Activated CD8-positive, alpha-beta memory T cell treated with anti-CD3 and anti-CD28 coated beads, Interleukin-2, amount 50 U/mL, for 1 hour (primary cell): ENCODE data around the gene DCUN1D4.
"Not testable (repeated sequence)": the region's sequence is repeated elsewhere in the genome, so short reads cannot be mapped to it uniquely, and the experiment has no call there.

Experiments used
- DNase-seq: peaks from one replicate; pipeline ENCODE4 v3.0.0-alpha.2; 2020; ENCODE audit errors: extremely low read depth

Gene DCUN1D4

DNA sequence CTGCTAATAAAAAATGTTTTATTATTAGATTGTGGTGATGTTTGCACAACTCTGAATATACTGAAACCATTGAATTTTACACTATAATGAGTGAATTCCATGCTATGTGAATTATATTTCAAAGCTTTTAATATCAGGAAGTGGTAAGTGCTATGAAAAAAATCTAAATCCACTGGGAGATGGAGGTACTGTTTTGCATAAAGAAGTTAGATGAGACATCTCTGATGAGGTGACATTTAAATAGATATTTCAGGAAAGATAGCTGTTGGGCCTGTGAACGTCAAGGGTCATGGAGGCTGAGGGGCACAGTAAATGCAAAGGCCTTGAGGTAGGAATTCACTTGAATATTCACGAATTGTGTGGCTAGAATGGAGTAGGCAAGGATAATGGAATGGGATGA is 12.3 kb downstream of the DCUN1D4 start:
- DNase-seq, result no peak

DNA sequence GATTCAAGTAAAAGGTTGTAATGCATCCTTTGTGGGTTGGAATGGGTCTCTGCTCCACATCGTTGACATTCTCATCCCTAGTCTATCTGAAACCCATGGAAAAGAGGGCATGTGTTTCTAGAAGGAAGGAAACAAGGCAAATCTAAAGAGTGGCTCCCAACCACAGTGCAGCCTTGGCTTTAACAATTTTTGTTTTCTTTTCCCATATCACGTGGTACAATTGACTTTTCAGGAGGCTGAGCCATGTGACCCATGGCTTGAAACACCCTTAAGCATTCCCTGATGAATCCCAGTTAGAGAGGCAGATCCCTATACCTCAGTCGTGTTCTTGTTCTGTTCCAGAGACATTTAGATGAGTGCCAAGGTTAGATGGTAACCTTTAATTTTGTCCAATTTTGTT is 12.8 kb downstream of the DCUN1D4 start:
- DNase-seq, result no peak

DNA sequence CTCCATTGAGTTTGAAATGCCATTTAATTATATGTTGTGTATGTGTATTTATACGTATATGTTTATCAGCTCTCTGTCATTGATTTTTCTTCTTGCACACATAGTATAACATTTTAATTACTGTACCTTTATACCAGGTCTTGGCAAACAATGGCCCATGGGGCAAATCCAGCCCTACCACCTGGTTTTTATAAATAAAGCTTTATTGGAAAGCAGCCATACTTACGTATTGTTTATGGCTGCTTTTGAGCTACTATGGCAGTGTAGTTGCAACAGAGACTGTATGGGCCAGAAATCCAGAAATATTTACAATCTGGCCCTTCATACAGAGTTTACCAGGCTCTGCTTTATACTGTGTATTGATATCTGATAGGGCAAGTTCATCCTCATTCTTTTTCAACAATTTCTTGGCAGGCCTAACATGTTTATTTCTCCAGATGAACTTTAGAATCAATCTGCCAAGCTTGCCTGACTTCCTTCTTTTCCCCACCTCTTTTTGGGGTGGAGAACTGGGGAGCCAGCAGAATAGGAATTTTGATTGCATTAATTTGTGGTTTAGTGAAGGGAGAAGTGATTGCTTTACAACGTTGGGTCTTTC is 15.8 kb downstream of the DCUN1D4 start:
- no peak for DNase-seq

DNA sequence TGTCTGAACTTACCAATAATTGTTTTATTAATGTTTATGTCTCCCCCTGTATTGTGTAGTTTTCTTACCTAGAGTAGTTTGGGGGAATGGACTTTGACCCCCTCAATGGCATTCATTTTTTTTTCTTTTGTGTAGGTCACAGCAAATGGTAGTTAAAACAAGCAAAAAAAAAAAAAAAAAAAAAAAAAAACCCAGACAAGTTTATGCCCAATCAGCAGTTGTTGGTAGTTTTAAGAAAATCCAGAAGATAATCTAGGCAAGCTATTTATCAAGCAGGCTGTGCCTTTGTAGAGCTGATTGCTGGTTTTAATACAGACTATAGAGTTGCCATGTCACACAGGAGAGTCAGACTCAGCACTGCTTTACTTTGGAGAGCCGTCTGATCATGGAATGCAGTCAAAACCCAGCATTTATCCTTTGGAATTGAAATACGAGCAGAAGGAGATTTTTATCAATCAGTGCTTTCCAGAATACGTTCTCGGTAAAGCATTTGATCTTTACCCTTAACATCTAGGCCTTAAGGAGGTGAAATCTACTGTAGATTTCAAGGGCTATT is 16.6 kb downstream of the DCUN1D4 start:
- DNase-seq, result no peak

DNA sequence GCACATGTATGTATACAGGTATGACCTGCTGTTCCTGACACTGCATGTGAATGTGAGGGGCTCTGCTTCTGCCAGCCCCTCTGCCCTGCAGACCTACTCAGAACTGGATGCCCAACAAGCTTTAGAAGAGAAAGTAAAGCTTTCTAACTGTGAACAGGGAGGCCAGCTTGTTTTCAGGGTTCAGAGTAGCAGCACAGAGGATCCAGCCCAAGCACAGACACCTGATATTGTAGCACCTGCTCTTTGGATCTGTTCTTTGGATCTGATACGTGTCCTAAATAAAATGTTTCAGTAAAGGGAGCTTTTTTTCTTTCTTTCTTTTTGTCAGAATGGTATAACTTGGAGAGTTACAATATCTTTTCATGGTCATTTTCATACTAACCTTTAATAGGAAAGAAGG is 19.2 kb downstream of the DCUN1D4 start:
- DNase-seq, result no peak

DNA sequence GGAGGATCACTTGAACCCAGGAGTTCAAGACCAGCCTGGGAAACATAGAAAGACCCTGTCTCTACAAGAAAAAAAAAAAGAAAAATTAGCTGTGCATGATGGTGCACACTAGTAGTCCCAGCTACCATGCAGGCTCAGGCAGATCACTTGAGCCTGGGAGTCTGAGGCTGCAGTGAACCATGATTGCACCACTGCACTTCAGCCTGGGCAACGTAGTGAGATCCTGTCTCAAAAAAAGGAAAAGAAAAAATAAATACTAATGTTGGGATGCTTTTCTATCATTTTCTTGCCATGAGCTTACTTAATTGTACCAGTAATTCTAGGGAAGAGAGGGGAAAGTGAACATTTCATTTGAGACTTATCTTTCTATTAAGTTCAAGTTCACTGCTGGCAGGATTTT is 19.8 kb downstream of the DCUN1D4 start:
- no peak for DNase-seq

DNA sequence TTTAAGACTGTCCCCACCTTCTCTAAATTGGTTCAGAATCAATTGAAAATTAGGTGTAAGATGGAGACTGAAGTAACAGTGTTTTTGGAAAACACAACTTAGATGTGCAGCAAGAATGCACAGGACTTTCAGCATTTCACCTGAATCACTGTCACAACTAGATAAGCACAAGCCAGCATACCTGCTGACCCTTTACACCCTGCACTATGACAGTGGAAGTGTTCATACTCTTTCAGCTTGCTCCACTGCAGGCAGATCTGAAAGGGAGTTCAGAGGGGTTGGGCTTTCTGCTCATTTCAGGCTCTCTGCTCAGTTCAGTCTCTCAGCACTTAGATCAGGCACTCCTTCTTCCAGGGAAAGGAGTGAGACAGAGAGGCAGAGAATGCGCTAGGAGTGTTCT is 22.8 kb downstream of the DCUN1D4 start:
- no peak for DNase-seq

DNA sequence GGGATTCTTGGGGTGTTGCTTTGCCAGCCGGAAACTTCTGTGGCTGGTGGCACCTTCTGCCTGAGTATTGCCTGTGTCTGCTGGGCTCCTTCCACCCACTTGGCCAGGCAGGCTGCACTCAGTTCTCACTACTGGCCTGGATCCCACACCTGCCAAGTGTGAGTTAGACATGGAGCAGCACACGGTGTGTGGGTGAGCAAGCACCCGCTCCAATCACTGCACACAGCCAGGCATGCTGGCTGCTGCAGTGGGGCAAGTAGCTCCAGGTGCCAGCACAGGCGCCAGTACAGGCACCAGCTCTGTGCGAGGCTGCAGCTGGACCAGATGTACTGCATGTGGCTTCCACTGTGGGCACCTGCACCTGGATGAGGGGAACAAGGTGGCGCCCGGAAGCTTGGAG is 23.9 kb downstream of the DCUN1D4 start:
- no peak for DNase-seq

DNA sequence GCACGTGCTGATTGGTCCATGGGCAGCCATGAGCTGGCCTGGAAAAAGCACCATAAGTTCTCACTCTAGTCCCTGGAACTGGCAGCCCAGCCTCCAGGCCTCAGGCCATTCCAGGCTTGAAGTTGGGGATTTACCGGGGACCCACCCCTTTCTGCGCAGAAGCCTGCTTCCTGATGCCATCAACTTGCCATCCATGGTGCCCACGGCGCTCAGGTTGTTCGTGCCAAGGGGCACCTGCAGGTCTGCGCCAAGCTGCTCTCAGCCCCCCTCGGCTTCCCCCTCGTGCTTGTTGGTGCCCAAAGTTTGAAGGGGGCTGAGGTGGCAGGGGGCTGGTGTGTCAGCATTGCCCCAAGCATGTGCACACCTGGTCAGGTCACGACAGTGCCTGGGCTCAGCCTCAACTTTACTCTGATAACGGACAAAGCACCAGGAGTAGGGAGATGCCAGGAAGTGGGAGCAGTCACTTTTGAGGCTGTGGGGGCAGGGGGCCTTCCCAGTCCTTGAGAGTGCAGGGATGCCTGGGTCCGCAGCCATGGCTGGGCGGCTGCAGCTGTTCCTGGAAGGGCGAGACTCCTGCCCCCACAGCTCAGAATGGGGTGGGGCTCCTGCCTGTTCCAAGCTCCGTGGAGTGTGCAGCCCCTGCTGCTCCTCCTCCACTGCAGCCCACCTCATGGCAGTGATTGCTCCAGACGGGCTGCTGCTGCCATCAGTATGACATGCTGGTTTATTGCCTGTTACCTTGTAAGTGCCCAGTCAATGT is 24.9 kb downstream of the DCUN1D4 start:
- DNase-seq, result no peak

DNA sequence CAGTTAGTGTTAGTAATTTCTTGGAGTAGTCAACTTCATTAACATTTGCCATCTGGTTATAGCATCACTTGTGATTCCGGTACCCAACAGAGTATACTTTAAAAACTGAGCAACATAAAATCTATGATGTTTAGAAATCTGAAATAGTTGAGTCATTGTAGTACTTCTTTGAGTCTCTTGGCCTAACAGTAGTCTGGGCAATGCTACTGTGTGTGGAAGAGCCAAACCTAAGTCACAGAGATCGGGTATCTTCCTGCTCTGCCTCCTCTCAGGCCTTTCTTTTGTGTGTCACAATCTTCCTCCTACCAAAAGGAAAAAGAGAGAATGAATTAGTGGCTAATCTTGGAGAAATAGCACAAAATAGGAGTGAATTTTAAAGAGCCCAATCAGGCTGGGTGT is 25.5 kb downstream of the DCUN1D4 start:
- DNase-seq, result no peak

DNA sequence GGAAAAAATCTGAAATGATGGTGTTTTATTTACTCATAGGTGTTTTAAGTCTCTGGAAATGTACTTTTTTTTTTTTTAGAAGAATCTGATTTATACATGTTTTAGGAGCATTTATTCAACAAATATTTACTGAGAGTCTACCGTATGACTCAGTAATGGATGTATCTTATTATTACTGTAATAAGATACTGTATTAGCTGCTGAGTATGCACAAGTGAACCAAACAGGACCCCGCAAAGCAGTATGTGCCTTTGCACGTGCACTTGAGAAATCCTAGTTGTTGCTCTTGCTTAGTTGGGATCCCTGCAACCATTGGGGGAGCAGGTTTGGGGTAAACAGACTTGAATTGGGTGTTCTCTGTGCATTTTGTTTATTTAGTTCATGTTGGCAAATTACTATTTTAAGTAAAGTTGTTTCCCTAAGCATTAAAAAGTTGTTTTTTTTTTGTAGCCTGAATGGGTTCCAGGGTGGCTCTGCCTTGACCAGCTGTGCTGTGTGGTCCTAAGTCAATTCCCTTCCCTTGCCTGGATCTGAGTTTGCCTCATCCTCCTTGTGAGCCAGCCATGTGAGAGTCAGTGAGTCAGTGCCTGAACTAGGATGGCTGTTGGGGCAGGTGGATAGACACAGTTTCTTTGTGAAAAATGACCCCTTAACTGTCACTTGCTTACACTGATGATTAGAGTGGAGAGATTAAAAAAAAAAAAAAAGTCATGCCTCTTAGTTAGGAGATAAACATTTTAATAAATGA is 27.7 kb downstream of the DCUN1D4 start:
- no peak for DNase-seq

DNA sequence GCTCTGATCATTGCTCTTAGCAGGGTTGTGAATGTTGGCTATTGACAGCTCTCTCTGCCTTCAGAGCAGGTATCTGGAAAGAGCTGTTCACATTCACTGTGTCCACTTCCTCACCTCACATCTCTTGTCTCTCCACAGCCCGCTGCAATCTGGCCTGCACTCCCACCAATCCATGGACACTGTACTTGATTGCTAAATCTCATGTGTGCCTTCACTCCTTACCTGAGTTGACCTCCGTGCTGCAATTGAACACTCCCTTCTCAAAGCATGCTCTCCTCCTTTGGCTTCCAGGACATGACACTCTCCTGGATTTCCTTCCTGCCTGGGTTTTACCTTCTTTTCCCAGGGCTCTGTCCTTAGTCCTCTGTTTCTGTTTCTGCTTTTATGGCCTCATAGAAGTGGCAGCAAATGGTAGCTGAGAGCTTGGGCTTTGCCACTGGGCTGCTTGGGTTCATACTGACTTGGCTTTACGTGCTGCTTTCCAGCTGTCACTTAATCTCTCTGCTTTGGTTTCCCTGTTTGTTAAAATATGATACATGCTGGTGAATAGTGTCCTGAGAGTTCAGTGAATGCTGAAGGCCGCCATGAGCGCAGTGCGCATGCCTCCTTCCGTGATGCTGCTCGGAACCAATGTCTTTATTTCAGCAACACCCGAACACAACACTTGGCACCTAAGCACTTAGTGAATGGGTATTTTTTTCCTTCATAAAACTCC is 29.5 kb downstream of the DCUN1D4 start:
- DNase-seq, result no peak

DNA sequence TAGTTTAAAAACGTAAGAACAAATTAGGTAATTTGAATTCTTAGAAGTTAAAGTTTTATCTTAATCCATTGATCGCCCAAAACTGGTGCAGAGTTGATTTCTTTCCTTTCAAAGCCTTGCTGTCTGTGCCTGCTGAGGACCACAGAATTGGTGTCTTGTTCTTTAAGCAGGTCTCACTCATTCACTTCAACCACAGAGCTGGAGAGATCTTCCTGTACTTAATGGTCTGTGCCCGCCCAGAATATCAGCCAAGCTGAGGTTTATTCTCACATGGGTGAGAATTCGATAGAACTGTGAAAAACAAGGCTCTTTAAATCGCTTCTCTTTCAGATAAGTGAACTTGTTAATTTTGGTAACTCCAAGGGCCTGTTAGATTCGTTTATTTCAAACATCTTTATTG is 31.6 kb downstream of the DCUN1D4 start:
- no peak for DNase-seq

DNA sequence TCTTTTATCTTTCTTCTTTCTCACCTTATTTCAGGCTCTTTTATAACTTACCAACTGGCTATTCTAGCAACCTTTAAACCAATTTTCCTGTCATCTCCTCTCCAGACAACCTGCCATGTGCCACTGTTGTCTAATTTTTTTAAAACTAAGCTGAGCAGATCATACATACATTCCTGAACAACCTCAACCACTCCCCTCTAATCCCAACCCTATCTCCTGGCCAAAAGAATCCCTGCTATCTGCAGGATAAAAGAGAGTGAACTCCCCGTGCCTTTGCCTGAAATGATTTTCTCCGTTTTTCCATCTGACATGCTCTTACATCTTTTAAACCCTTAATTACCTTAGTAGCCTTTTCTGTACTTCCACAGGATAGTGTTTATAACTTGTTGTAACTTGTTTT is 35.5 kb downstream of the DCUN1D4 start:
- no peak for DNase-seq

DNA sequence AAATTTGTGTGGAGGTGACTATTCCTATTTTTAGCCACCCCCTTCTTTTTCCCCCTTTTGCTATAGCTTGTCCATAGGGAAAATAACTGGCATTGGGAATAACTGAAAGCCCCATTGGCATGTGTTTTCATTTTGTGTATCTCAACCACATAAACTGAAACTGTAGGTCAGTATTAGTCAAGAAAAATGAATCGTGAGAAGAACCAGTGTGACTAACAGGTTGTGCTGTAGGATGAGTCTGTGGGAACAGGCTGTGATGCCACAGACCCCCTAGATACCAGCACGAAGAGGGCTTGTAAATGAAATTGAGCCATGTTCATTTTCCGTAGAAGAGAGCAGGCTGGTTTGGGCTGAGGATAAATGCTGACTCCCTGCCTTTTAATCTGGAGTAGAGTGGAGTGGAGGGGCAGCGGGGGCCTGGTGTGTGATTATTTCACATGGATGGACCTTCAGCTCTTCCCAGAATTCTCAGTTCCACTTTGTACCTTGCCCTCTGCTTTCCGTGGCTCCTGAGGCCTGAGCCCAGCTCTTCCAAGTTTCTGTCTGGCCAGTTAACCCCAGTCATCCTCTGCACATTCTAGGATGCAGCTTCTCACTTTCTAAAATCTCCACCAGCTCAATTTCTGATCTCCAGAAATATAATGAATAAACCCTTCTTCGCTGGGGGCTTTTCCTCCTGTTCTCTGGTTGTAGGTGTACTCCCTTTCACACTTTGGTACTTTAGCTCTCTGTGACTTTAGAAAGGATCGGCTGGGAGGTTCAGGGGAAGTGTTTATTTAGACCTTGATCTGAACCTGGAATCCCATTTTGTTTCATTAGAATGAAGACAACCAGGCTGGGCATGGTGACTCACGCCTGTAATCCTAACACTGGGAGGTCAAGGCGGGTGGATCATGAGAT is 37.3 kb downstream of the DCUN1D4 start:
- DNase-seq, result no peak

DNA sequence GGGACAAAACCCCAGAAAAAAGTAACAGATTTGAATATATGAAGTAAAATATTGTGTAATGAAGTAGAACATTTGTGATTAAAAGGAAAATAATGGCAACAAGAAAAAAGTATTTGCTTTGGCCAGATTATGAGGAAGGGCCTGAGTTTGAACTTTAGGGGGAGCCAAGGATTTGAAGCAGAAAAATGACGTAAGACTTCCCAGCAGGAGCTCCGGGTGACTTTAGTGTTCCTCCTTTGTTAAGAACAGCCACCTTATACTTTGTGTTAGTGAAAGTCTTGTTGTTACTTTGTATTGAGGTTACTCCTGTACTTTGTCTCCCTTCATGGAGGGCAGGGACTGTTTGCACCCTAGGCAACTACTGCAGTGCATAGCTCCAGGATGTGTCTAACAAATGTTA is 41.1 kb downstream of the DCUN1D4 start:
- DNase-seq, result no peak

DNA sequence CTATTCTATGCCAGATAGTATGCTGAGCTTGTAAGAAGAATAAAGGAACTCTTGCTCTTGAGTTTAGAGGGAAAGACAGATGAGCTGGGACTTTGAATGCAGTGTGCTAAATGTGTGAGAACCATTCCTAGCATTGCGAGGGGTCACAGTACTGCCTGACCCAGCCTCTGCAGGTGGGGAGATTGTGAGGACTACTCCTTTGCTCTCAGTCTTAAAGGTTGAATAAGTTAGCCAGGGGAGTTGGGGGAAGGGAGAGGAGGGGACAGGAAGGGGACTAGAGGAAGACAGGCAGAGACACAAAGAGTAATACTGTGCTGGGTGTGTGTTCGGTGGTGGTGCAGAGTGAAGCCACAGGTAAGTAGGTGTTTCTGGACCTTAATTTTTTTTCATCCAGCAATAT is 41.7 kb downstream of the DCUN1D4 start:
- no peak for DNase-seq

DNA sequence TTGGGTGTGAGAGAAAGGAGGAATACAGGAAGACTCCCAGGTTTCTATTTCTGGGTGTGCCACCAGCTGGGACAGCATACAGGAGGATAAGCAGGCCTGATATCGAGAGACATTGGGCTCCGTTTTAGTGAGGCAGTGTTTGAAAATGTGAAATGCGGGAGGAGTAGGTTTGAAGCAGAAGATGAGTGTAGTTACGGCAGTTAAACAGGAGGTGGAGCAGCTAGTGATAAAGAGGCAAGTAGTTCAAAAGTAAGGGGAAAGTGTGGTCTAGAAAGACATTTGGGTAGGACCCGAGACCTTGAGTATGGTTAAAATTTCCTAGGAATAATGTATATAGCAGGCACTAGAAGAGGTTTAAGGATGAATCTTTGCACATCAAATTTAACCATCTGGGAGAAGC is 42.4 kb downstream of the DCUN1D4 start:
- no peak for DNase-seq

DNA sequence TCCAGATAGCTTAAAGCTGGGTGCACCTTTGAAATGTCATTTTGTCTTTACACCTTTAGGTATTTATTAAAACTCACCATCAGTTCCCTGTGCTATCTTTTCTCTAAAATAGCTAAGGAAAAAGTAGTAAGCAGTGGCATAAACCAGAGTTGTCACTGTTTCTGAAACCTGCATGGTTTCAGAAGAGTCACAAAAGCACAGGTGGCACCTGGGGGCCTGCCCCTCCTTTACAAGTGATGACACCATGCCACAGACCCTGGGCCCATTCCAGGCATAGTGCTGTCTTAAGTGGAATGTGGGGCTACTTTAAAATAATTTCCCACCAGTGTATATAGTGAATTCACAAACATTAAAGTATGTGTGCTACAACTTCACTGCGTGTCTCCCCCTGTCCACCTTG is 47.8 kb downstream of the DCUN1D4 start:
- no peak for DNase-seq

DNA sequence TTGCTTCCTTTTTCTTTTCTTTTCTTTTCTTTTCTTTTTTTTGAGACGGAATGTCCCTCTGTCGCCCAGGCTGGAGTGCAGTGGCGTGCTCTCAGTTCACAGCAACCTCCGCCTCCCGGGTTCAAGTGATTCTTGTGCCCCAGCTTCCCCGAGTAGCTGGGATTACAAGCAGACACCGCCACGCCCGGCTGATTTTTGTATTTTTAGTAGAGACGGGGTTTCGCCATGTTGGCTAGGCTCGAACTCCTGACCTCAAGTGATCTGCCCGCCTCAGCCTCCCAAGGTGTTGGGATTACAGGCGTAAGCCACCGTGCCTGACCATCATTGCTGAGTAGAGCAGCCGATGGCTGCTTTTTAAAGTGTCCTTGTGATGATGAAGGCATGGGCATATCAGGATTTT is 50.4 kb downstream of the DCUN1D4 start:
- not testable (repeated sequence) for DNase-seq

DNA sequence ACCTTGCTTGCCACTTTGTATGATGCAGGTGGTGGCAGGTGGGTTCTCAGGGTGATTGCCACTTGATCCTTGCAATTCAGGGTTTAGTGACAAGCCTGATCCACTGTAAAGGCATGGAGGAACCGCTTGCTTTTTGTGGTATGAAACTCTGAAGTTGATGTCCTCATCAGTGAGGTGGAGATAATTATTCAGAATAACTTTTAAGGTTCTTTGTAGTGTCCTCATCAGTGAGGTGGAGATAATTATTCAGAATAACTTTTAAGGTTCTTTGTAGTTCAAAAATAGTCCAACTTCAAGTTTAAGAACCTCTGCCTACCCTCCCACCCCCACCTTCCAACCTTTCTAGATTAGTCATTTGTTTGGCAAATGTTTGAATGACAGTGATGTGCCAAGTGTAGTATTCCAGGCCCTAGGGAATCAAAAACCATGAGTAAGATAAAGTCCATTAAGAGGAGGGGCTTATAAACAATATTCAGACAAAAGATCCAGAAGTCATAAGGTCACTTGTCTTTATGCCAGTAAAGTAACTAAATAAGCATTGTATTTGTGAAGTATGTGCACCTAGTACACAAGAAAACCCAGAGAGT is 51.2 kb downstream of the DCUN1D4 start:
- no peak for DNase-seq
